Stimulated activated CD8-positive, alpha-beta memory T cell treated with anti-CD3 and anti-CD28 coated beads, Interleukin-2, amount 100 ng/mL, for 1 hour (primary cell): Measurements from ENCODE around the gene PRKCB.
"Not testable (repeated sequence)": the region's sequence is repeated elsewhere in the genome, so short reads cannot be mapped to it uniquely, and the experiment has no call there.

Source experiments
- DNase-seq, 2 donors: peaks; one replicate each; pipeline ENCODE4 v3.0.0-alpha.2; 2020; ENCODE audit warnings: low read depth in 2 of 2

Gene PRKCB

DNA sequence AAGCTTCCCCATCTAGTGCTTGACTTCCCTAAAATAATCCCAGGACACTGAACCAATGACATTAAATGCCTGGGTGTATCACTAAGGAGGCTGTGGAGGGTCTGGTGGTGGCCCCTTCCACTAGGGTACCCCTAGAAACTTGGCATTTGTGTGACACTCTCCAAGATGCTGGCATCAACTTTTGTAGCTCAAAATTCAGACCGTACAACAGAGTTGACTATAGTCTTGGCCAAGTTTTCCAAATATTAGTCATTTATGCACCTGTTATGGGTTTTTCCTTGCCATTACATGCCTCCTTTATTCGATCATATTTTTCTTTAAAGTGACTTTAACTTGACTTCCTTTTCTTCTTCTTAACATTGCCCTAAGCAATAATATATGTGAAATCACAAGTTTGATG, 295.5 kb downstream of the PRKCB start:
- DNase-seq, result no peak

DNA sequence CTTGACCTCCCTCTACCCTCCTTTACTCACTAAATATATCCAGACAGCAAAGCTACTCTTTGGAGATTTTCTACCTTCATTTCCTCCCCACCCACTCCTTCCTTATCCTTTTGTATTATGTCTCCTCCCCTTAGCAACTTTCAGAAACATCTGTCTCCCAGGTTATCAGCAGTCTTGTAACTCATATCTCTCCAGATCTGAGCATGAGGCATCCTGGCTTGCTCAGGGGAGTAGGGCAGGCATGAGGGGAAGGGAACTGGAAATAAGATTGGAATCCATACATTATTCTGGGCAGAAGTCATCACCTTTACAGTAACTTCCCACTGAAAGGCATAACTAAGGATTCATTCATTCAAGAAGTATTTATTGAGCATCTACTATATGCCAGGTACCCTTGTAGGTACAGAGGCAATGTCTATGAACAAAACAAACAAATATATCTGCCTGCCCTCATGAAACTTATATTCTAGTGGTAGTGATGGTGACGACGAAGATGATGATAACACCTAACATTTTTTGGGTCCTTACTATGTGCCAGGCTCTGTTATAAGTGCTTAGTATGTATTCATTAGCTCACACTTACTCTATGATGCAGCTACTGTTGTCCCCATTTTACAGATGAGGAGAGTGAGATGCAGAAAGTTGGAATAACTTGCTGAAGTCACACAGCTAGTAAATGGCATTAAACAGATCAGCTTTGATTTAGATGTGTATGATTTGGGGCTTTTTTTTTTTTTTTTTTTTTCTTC, 296.4 kb downstream of the PRKCB start:
- no peak for DNase-seq

DNA sequence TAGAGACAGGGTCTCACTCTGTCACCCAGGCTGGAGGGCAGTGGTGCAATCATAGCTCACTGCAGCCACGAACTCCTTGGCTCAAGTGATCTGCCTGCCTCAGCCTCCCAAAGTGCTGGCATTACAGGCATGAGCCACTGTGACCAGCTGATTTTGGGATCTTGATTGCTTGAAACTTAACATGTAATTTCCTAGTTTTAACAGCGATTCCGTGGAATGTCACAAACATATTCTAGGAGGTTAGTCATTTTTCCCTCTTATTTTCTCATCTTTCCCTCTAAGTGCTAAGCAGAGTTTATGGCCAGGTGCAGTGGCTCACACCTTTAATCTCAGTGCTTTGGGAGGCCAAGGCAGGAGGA, 297.0 kb downstream of the PRKCB start:
- DNase-seq, result no peak

DNA sequence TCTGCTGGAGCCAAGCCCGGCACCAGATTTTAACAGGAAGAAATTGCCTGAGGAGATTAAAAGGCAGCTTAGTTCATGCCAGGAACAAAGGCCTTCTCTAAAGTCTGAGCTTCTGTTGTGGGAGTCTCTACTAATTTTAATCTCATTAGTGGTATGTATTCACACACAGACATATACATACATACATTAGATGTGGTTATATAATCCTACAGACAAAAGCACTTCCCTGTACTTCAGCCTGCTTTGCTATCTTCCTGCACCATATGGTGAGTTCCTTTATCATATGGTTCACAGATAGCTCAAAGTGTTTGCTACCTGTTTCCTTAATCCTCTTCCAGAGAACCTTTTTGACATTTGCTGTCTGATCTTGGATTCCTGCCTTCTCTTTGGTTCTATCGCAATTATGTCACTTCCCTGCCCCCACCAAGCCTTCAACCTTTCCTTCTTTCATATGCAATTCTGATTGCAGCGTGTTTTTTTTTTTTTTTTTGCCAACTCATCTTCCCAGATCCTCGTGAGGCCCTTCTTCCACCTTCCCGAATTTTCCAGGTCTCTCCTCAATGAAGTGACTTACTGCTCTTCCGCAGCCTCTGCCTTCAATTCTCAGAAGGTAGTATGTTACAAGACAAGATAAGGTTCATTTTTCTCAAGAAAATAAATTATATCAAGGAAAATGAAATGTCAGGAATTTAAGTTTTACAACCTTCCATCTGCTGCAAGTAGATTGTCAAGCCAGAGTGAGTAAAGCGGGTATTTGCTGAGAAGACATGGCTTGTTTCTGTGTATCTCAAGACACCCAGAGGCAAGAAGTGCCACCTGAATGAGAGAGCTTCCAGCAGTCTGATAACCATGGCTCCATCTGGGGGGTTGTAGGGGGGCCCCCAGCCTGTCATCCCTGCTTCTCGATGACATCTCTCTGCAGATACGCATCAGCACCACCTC, 300.1 kb downstream of the PRKCB start:
- DNase-seq, result no peak

DNA sequence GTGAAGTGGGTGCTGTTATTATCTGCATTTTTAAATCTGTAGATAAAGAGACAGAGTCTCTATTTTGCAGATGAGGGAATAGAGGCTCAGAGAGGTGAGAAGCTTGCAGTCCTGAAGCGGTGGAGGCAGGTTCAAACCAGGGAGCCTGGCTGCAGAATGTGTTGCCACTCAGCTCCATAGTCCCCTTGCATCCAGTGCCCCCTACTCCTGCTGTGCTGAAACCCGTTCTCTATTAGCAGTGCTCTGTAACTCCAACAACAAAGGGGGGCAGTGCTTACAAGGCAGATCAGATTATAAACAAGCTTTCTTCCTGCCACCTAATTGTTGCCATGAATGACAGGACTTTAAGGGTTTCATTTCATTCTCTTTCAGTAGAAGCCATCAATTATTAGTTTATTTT, 302.2 kb downstream of the PRKCB start:
- DNase-seq, result no peak

DNA sequence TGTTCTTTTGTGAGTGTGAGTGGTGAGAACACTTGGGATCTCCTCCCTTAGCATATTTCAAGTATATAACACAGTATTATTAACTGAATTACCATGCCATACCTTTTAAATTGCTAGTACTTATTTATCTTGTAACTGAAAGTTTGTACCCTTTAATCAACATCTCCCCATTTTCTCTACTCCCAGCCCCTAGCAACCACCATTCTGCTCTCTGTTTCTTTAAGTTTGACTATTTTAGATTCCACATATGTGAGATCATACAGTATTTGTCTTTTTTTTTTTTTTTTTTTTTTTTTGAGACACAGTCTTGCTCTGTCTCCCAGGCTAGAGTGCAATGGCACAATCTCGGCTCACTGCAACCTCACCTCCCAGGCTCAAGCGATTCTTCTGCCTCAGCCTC, 302.8 kb downstream of the PRKCB start:
- no peak for DNase-seq

DNA sequence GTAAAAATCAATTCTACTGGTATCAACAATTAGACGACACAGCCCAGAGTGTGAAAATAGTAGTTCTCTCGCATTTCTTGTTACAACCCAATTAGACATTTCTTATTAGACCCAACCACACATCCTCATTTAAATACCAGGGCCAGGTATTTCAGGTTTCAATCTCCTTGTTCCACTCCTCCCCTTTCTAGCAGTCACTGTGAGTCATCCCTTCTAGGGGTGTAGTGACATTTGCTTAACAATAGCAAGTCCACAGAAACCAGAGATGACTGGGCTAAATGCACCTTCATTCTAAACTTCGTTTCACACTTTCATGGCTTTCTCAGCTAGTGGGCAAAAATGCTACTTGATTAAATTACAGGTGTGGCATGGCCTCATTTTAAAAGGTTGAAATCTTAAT, 303.5 kb downstream of the PRKCB start:
- DNase-seq, result no peak

DNA sequence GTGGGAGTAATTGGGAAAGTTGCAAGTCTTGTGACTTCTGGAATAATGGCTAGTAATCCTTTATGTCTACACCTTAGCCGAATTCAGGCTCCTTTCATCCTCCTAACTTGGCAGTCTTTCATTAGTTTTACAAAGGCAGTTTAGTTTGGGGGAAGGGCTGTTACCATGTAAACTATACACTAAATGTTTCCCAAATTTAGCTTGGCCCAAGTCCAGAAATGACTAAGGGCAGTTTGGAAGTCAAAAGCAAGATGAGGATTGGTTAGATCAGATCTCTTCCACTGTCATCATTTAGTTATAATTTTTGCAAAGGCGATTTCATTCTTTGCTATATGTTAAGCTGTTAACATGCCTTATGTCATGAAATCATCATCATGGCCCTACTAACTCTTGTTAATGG, 304.9 kb downstream of the PRKCB start:
- DNase-seq, result no peak

DNA sequence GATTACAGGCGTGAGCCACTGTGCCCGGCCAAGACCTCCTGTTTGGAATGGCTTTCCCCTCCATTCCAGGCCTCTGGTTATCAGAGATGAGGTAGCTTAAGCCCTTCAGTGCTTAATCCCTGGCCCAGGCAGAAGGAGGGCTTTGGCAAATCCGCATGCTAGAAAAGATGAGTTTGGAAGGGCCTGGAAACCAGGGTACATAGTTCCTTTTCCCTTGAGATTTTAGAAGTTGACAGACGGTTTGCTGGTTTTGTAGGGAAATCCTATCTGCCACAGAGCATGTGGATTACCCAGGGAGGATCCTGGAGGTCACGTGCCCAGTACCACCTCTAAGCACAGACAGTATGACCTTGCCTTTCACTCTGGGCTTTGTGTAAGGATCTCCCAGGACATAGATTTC, 305.7 kb downstream of the PRKCB start:
- DNase-seq, result no peak

DNA sequence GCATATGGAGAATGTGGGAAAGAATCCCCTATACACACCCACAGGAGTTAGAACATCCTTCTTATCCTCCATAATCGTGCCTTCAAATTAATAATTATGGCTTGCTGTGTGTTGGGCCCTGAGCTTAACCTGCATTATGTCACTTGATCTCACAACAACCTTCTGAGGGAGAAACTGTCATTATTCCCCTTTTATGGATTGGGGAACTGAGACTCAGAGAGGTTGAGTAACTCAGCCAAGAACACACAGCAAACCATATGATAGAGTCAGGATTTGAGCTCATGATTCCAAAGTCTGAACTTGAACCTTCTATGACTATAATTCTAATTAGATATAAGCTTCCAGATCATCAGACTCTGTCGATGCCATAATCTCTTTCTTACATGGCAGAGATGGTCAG, 306.1 kb downstream of the PRKCB start:
- DNase-seq, result no peak

DNA sequence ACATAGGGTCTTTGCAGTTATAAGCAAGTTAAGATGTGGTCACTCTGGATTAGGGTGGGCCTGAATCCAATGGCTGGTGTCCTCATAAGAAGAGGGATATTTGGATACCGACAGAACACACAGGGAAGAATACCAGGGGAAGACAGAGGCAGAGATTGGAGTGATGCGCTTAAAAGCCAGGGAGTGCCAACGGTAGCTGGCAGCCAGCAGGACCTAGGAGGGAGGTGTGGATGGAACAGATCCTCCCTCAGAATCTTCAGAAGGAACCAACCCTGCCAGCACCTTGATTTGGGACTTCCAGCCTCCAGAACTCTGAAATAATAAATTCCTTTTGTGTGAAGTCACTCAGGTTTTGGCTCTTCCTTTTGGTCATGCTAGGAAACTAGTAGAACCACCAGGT, 310.1 kb downstream of the PRKCB start:
- no peak for DNase-seq

DNA sequence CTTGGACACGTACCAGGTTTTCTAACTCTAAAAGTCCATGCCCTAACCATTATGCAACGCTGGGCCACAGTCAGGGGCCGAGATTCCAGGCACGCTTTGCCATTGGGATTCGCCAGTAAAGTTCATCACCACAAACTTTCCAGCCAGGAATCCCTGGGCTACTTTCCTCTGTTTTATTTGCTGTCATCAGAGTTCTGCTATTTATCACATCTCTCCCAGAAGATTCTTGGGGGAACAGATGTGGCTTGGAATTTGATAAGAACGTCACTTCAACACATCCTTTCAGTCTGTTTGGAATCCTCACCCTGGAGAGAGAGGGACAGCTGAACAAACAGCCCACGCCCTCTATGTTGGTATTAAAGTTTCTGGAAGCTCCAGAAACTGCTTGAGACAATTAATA, 310.7 kb downstream of the PRKCB start:
- DNase-seq, result no peak

DNA sequence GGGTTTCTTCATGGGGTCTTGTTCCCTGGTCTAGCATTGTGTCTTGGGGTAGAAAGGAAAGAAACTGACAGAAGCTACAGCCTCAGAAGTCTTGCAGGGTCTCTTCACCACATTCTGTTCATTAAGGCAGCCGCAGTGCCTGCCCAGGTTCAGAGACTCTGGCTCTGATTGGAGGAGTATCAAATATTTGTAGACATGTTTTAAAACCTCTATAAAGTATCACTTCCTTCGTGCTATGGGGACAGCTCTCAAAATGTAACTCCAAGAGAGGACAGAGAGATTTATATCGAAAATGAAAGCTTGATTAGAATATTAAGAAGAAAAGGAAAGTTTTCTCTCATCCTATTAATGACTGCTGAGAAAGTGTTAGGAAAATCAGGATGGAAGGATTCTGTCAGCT, 313.3 kb downstream of the PRKCB start:
- DNase-seq, result no peak

DNA sequence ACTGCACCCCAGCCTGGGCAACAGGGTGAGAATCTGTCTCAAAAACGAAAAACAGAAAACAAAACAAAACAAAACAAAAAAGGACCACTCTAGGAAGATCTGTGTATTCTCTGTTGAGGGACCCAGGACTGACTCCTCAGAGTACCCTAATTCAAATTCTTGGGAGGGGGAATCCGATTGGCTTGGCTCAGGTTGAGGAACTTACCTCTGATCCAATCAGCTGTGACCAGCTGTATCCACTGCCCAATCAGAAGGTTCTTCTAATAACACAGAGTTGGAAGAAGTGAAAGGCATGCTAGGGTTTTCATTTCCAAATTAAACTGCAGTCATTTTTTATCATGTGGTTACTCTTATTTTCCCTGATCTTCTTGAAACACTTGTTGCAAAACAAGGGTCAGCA, 314.5 kb downstream of the PRKCB start:
- DNase-seq, result no peak

DNA sequence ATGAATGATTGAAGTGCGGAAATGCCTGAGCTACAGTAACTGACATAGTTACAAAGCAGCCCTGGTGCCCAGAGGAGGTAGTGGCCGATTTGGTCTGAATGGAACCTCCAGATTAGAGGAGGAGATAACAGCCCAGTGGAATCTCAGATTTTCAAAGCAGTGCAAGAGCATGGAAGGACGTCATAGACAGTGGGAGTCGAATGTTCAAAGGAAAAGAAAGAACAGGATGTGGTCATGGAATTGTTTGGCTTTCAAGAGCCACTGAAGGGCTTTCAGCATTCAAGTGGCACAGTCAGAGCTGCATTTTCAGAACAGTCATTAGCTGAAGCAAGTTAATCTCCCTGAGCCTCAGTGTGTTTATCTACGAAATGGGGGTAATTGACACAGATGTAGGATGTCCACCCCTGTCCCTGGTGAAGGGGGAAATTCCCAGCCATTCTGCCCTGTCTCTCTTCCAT, 315.7 kb downstream of the PRKCB start:
- no peak for DNase-seq

DNA sequence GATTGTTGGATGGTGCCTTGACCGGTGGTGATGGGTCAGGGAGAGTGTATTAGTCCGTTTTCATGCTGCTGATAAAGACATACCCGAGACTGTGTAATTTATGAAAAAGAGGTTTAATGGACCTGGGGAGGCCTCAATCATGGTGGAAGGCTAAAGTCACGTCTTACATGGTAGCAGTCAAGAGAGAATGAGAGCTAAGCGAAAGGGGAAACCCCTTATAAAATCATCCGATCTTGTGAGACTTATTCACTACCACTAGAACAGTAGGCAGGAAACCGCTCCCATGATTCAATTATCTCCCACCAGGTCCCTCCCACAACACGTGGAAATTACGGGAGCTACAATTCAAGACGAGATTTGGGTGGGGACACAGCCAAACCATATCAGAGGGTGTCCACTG, 316.3 kb downstream of the PRKCB start:
- DNase-seq, result not testable (repeated sequence)

DNA sequence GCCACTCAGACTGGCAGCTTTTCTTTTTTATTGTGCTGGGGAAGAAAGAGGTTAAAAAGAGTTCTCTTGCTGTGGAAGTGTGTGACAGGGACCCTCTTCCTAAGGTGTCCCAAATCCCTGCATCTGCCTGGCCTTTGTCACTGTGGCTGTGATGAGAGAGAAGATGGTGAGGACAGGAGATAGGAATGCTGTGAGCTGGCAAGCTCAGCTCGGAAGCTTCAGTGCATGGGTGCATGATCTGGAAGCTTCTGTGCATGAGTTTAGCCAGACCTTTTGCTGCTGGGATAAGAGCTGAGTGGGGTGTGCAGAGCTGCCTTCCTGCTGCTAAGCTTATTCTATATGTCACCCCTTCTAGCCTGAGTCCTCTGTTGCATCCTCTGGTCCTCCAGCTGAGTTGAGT, 317.0 kb downstream of the PRKCB start:
- no peak for DNase-seq

DNA sequence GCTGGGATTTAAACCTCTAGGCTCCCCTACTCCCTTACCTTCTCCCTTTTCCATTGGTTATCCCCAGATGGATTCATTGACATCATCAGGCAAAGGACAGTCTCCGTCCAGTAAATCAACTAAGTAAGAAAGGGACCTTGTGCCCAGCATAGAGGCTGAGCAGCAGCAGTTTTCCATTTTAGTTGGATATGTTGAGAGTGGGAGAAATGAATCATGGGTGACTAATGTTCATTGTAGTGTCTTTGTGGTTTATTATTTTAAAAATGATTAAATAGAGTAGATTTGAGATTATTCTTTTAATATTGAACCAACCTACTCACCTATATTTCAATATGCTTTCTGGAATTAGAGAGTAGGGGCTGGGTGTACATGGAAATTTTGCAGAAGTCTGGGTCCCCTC, 321.0 kb downstream of the PRKCB start:
- no peak for DNase-seq

DNA sequence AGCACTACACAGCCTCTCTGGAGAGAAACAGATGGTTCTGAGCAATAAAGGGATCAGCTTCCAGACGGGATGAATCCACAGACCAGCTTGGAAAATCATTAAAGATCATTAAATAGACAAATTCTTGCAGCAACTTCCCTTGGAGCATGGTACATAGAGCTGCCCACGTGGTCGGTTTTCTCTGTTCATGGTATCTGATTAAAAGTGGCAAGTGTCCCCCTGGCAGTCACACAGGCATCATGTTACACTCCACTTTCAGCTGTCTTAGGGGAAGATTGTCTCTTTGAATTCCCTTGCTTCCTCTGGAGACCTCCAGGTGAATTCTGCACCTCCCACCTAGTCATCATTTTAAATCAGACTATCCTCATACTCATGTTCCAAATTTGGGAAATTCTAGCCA, 328.2 kb downstream of the PRKCB start:
- no peak for DNase-seq

DNA sequence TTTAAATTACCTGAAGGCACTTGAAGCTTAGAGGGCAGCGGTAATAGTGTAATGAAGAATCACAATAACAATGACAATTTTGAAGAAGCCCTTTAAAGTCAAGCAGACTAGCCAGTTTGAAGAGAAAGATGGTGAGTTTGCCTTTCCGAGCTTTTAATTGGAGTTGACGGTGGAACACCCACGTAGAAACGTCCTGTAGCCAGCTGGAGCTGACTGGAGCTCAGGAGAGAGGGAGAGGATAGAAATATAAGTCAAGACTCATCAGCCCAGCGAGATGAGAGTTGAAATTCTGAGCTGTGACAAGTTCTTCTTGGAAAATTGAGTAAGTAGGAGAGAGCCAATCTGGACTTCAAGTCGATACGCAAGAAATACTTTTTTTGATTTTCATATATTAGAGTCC, 328.6 kb downstream of the PRKCB start:
- DNase-seq, result no peak

DNA sequence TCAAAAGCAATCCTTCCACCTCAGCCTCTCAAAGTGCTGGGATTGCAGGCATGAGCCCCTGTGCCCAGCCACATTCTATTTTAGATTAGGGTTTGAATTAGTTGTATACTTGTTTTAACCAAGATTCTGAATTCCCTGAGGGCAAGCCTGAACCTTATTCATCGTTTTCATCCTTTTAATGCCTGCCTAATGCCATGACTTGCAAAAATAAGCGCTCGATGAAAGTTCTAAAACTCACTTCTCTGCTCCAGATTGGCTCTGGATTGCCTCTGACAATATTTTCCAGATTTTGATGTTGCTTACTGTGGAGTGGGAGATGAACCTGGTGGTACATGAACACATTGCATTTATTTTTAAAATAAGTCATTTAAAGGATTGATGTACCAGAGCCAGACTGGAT, 329.5 kb downstream of the PRKCB start:
- DNase-seq, result no peak

DNA sequence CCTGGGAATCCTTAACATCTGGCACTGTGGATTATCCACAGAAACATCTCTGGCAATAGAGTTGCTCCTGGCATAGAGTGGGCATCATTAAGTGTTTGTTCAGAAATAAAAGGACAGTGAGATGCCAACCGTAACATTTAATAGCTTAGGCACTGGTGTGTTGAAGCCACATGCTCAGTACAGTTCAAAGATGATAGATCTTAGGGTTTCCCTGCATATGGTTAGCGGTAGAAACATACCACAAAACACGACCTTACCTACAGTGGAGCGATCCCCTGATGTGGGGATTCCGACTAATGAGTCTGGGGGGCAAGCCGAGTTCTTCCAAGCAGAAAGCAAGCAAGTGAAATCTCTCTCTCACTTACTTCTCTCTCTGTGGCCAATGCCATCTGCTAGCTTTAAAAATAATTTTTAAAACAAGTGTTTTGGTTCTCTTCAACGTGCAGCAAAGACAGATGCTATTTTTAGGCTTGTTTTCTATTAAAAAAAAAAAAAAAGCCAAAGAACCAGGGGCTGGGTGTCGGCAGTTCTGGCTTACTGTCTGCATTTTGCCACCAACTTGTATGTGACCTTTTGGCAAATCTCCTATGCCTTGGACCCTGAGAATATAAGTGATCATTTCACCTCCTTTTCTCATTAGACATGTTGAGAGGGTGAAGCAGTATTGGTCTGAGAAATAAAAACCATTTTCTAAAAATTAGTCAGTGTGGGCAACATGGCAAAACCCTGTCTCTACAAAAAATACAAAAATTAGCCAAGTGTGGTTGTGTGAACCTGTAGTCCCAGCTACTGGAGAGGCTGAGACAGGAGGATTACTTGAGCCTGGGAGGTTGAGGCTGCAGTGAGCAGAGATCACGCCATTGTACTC, 331.1 kb downstream of the PRKCB start:
- no peak for DNase-seq
